A549 (cell line): ENCODE results near the gene MUC4. TPM values are rescaled to one million over a fixed set of nuclear protein-coding genes. Genes with fewer than 3 reads are reported as not detected.

Experiments
- ATAC-seq, 2 experiments: fragments of 200-7000 bp in 1 of 2; fragments of >200 bp in 1 of 2; cut with Nextera tagmentation in 1 of 2; cut with Tn5 transposase in 1 of 2; 3 replicates each; pipeline versions ENCODE4 v1.8.0 to v1.9.1; 2018 to 2020; ENCODE audit warnings: mild to moderate bottlenecking in 1 of 2, moderate library complexity in 1 of 2
- CTCF ChIA-PET: fragments of 300-600 bp; sonication (Branson Sonifier 250); formaldehyde crosslinking; extraction: SDS; loops from one replicate; lab custom pipeline; 2021; ENCODE audit warnings: antibody characterized with exemption, inconsistent platforms; lab: Yijun Ruan, JAX
- POLR2A ChIA-PET: fragments of 350-600 bp; formaldehyde crosslinking; extraction: SDS; loops from one replicate; lab custom pipeline; 2021; ENCODE audit warnings: antibody characterized with exemption, inconsistent platforms; lab: Yijun Ruan, JAX
- DNase-seq, 2 experiments: peaks; one replicate each; pipeline versions ENCODE4 v3.0.0 to v3.0.0-alpha.2; 2011 to 2016; ENCODE audit warnings: low read depth in 1 of 2, low spot score in 1 of 2
- FAIRE-seq: peaks from 2 replicates; lab custom pipeline; 2011; peaks lifted over from hg19 to GRCh38; lab: Jason Lieb, UNC
- H3K27ac ChIP-seq, 2 experiments: fragments of >200 bp; sonication (Bioruptor Twin); formaldehyde crosslinking; 3 replicates each; pipeline ENCODE4 v1.5.1; 2016 to 2017
- H3K4me1 ChIP-seq: fragments of >200 bp; sonication (Bioruptor Twin); formaldehyde crosslinking; 3 replicates; pipeline ENCODE4 v1.6.1; 2016
- H3K4me2 ChIP-seq: fragments of >200 bp; sonication (Bioruptor Twin); formaldehyde crosslinking; 3 replicates; pipeline ENCODE4 v1.6.1; 2016
- H3K4me3 ChIP-seq: fragments of >200 bp; sonication (Bioruptor Twin); formaldehyde crosslinking; 3 replicates; pipeline ENCODE4 v1.5.1; 2016
- H3K9me3 ChIP-seq: fragments of >200 bp; sonication (Bioruptor Twin); formaldehyde crosslinking; 3 replicates; pipeline ENCODE4 v1.6.1; 2016
- BHLHE40 ChIP-seq: IDR thresholded peaks from 2 replicates; pipeline ENCODE4 v1.6.1; 2012; ENCODE audit warnings: low read depth, low read length, inconsistent platforms
- CBX2 ChIP-seq: fragments of 200-600 bp; sonication (generic); IDR thresholded peaks from 2 replicates; pipeline ENCODE4 v1.6.1; 2016; ENCODE audit warnings: low read depth, mild to moderate bottlenecking, borderline replicate concordance
- CHD2 ChIP-seq: fragments of 150-350 bp; IDR thresholded peaks from 2 replicates; pipeline ENCODE4 v1.6.1; 2014; ENCODE audit warnings: low read length; ENCODE audit not compliant: partially characterized antibody
- EHMT2 ChIP-seq: fragments of 200-600 bp; sonication (generic); IDR thresholded peaks from 2 replicates; pipeline ENCODE4 v1.6.1; 2016; ENCODE audit warnings: antibody characterized with exemption, low read depth, mild to moderate bottlenecking, moderate library complexity
- ESRRA ChIP-seq: fragments of 150-350 bp; IDR thresholded peaks from 2 replicates; pipeline ENCODE4 v1.6.1; 2014; ENCODE audit warnings: mild to moderate bottlenecking, low read length, borderline replicate concordance
- FOSL2 ChIP-seq, 2 experiments: fragments of 450-650 bp in 1 of 2; fragments of >200 bp in 1 of 2; sonication (Bioruptor Twin) in 1 of 2; formaldehyde crosslinking; IDR thresholded peaks; 2 replicates each; pipeline versions ENCODE4 v1.5.0 to v1.6.1; 2016 to 2020; ENCODE audit warnings: mild to moderate bottlenecking in 1 of 2, moderate library complexity in 1 of 2
- FOXS1 ChIP-seq: fragments of 250-450 bp; sonication (Bioruptor Pico); IDR thresholded peaks from 2 replicates; pipeline ENCODE4 v1.5.0; 2020; ENCODE audit warnings: mild to moderate bottlenecking, moderate library complexity
- HMGXB4 ChIP-seq: fragments of 250-450 bp; sonication (Bioruptor Pico); IDR thresholded peaks from 2 replicates; pipeline ENCODE4 v1.5.0; 2021; ENCODE audit warnings: mild to moderate bottlenecking, moderate library complexity, borderline replicate concordance
- HOXA7 ChIP-seq: fragments of 250-450 bp; sonication (Bioruptor Pico); IDR thresholded peaks from 2 replicates; pipeline ENCODE4 v1.5.0; 2020; ENCODE audit warnings: mild to moderate bottlenecking, moderate library complexity
- KDM1A ChIP-seq: fragments of 200-600 bp; sonication (generic); IDR thresholded peaks from 2 replicates; pipeline ENCODE4 v1.6.1; 2016; ENCODE audit warnings: low read depth, mild to moderate bottlenecking
- MAZ ChIP-seq: fragments of 150-350 bp; IDR thresholded peaks from 2 replicates; pipeline ENCODE4 v1.6.1; 2014; ENCODE audit warnings: antibody characterized with exemption, low read depth, low read length, borderline replicate concordance
- MYC ChIP-seq: IDR thresholded peaks from 2 replicates; pipeline ENCODE4 v1.6.1; 2012; ENCODE audit warnings: mild to moderate bottlenecking, inconsistent platforms, low read length, improper control_type of control experiment, borderline replicate concordance
- NFE2L2 ChIP-seq: fragments of 150-350 bp; conservative IDR thresholded peaks from 2 replicates; pipeline ENCODE4 v1.6.1; 2014; ENCODE audit warnings: low read length
- NR3C1 ChIP-seq: fragments of >200 bp; sonication (Bioruptor Twin); formaldehyde crosslinking; IDR thresholded peaks from 3 replicates; pipeline ENCODE4 v1.6.1; 2017
- PBX3 ChIP-seq: IDR thresholded peaks from 2 replicates; pipeline ENCODE4 v1.6.1; 2012
- POLR2A ChIP-seq: IDR thresholded peaks from 2 replicates; pipeline ENCODE4 v1.6.1; 2012; ENCODE audit warnings: mild to moderate bottlenecking, low read length
- POLR2AphosphoS2 ChIP-seq: conservative IDR thresholded peaks from 2 replicates; pipeline ENCODE4 v1.6.1; 2012; ENCODE audit warnings: low read length, improper control_type of control experiment, inconsistent platforms
- RAD21 ChIP-seq, 2 experiments: fragments of >200 bp in 1 of 2; sonication (Bioruptor Twin) in 1 of 2; formaldehyde crosslinking in 1 of 2; IDR thresholded peaks in 1 of 2; conservative IDR thresholded peaks in 1 of 2; 2 replicates in 1 of 2; 3 replicates in 1 of 2; pipeline ENCODE4 v1.6.1; 2012 to 2018; ENCODE audit warnings: inconsistent platforms in 1 of 2
- RARB ChIP-seq: fragments of 250-450 bp; sonication (Bioruptor Pico); IDR thresholded peaks from 2 replicates; pipeline ENCODE4 v1.8.0; 2021; ENCODE audit warnings: mild to moderate bottlenecking, moderate library complexity
- REST ChIP-seq: fragments of 200-600 bp; sonication (generic); IDR thresholded peaks from 2 replicates; pipeline ENCODE4 v1.6.1; 2016; ENCODE audit warnings: antibody characterized with exemption, mild to moderate bottlenecking, moderate library complexity
- RFX5 ChIP-seq: fragments of 450-650 bp; IDR thresholded peaks from 2 replicates; pipeline ENCODE4 v1.7.1; 2014; ENCODE audit warnings: antibody characterized with exemption, mild to moderate bottlenecking, moderate library complexity
- RNF2 ChIP-seq: fragments of 200-600 bp; sonication (generic); IDR thresholded peaks from 2 replicates; pipeline ENCODE4 v1.6.1; 2016; ENCODE audit warnings: low read depth, mild to moderate bottlenecking, antibody characterized with exemption, moderate library complexity, borderline replicate concordance
- SMC3 ChIP-seq: fragments of >200 bp; sonication (Bioruptor Twin); formaldehyde crosslinking; IDR thresholded peaks from 3 replicates; pipeline ENCODE4 v1.6.1; 2018; ENCODE audit warnings: inconsistent platforms
- ZC3H11A ChIP-seq: fragments of 450-650 bp; IDR thresholded peaks from 2 replicates; pipeline ENCODE4 v1.6.1; 2014; ENCODE audit warnings: antibody characterized with exemption, mild to moderate bottlenecking
- ZFP36 ChIP-seq: fragments of 450-650 bp; IDR thresholded peaks from 2 replicates; pipeline ENCODE4 v1.6.1; 2014; ENCODE audit warnings: borderline replicate concordance; ENCODE audit not compliant: partially characterized antibody
- WGBS: methylation state at CpG from one replicate; pipeline ENCODE4 v1.1.6; 2017; ENCODE audit errors: missing lambda C conversion rate; 5-methylcytosine and 5-hydroxymethylcytosine counted together
- polyA plus RNA-seq, 4 experiments: library from polyadenylated mRNA; depleted of rRNA in 3 of 4; stranded (reverse); fragments of >200 nt; fragmentation: RNase III in 1 of 4; extraction: RNeasy Plus Mini Kit Qiagen cat#74134 plus additional on column Dnase treatment in 1 of 4; gene quantifications; 2 replicates in 3 of 4; 3 replicates in 1 of 4; pipeline ENCODE4 v1.2.3, GENCODE V29; 2011 to 2017

MUC4 gene
- polyA plus RNA-seq, 2 of the 4 experiments (the other 2 are of a cell fraction) = 0.04 TPM; not detected in 1

GRCh38 chr3:195744437-195744836 lies 67.3 kb downstream of the MUC4 start:
- DNase-seq (no peak), ATAC-seq (no peak), FAIRE-seq (no peak)
- TF ChIP-seq CHD2 (no peak), NR3C1 (no peak), POLR2AphosphoS2 (no peak), MYC (no peak), ESRRA (no peak), RAD21 (conservative IDR thresholded peaks at IDR 0.05 in 1 of 2, IDR thresholded peaks at IDR 0.05 in 1 of 2) (no peak), EHMT2 (no peak), NFE2L2 (no peak), FOXS1 (CRISPR knock-in tag) (no peak), BHLHE40 (no peak), KDM1A (no peak), HOXA7 (CRISPR knock-in tag) (no peak), ZC3H11A (no peak), POLR2A (no peak)
- Histone ChIP-seq H3K4me3 (no peak overlapping the region), H3K4me1 (no peaks in the 10 kb centered on the region), H3K4me2 (no peak overlapping the region), H3K9me3 (no peaks in the 10 kb centered on the region), H3K27ac (no peak overlapping the region)
- WGBS = 54% methylated on average over 4 of the region's 4 CpGs
- POLR2A ChIA-PET = no interaction called here
- CTCF ChIA-PET = interaction anchor here (0.9 to 1.8 kb wide), 2 partner anchors 17 to 119 kb away, joined by 3 to 4 read pairs; no protein-coding TSS in a partner anchor

GRCh38 chr3:195739561-195740111 lies 72.1 kb downstream of the MUC4 start:
- ChIA-PET CTCF (interaction anchor here (1.2 kb wide), 1 partner anchor 15 kb away, joined by 3 read pairs; no protein-coding TSS in a partner anchor), POLR2A (no interaction called here)
- TF ChIP-seq KDM1A = no peak
- TF ChIP-seq REST = no peak
- TF ChIP-seq SMC3 = no peak
- no peak for ATAC-seq
- Histone ChIP-seq H3K9me3 (no peaks in the 10 kb centered on the region), H3K27ac (no peak overlapping the region), H3K4me2 (no peak overlapping the region), H3K4me3 (no peak overlapping the region), H3K4me1 (no peaks in the 10 kb centered on the region)
- DNase-seq = no peak
- WGBS = 65% methylated on average over 12 of the region's 13 CpGs
- no peak for FAIRE-seq

GRCh38 chr3:195738274-195739044 lies 73.3 kb downstream of the MUC4 start:
- H3K4me1 ChIP-seq = no peaks in the 10 kb centered on the region
- no peak overlapping the region for H3K4me2 ChIP-seq
- no peak overlapping the region for H3K27ac ChIP-seq
- CTCF ChIA-PET = interaction anchor here (0.6 kb wide), 1 partner anchor 132 kb away, joined by 3 read pairs; no protein-coding TSS in a partner anchor
- DNase-seq (no peak), FAIRE-seq (no peak), ATAC-seq (no peak)
- POLR2A ChIA-PET = interaction anchor here (1.1 kb wide), 1 partner anchor 74 kb away, joined by 3 read pairs; no protein-coding TSS in a partner anchor
- 54% methylated on average over 8 of the region's 14 CpGs for WGBS
- H3K9me3 ChIP-seq = no peaks in the 10 kb centered on the region
- H3K4me3 ChIP-seq = no peak overlapping the region
- TF ChIP-seq ESRRA (no peak), CHD2 (no peak), HMGXB4 (CRISPR knock-in tag) (no peak), ZC3H11A (no peak), RFX5 (no peak), POLR2A (no peak), ZFP36 (no peak), RARB (no peak), BHLHE40 (no peak), CBX2 (no peak), PBX3 (no peak), RNF2 (no peak), MAZ (no peak), FOSL2 (IDR thresholded peaks at IDR 0.05) (no peak), FOSL2 (CRISPR knock-in tag; IDR thresholded peaks at IDR 0.05) (no peak), HOXA7 (CRISPR knock-in tag) (no peak)
